ENCODE measurements around the gene OLA1. TPM values are rescaled to one million over a fixed set of nuclear protein-coding genes. Genes with fewer than 3 reads are reported as not detected.

OLA1 gene
- total and polyA plus RNA-seq, 2 of the 4 experiments (the other 2 are of a cell fraction) = 54.7 to 71.2 TPM

GRCh38 chr2:174153757-174154680 lies 94.3 kb downstream of the OLA1 start:
- Histone ChIP-seq H3K4me1 (ENCODE audit: control insufficient read depth, insufficient read depth, low read length) (peaks cover 5% of the 10 kb centered on the region), H3K14ac (replicated peaks; ENCODE audit: low read depth, low read length) (no peak overlapping the region), H3K9me1 (ENCODE audit: insufficient read depth, low read length) (peaks cover 8% of the 10 kb centered on the region; the same call in 1 of the 2 replicates), H3K27ac (ENCODE audit: insufficient read depth, low read length) (peak overlapping the region; percentile 15; the same call in 1 of the 2 replicates), H2AK5ac (ENCODE audit: low read depth, low read length) (no peak overlapping the region), H4K91ac (ENCODE audit: insufficient read depth, low read depth, low read length) (no peak overlapping the region), H3K4me2 (ENCODE audit: low read depth, low read length) (peak overlapping the region; percentile 53; the same call in 1 of the 2 replicates), H4K20me1 (ENCODE audit: insufficient read depth, low read length) (peaks cover 9% of the 10 kb centered on the region), H2AK9ac (replicated peaks; ENCODE audit: low read depth, low read length, poor library complexity) (no peak overlapping the region), H4K8ac (ENCODE audit: low read depth in 2 of 2, low read length in 2 of 2) (no peak overlapping the region), H3K27me3 (ENCODE audit: control insufficient read depth, insufficient read depth, low read length) (no peaks in the 10 kb centered on the region), H2BK15ac (ENCODE audit: low read depth, low read length) (no peak overlapping the region), H3K36me3 (ENCODE audit: control insufficient read depth, insufficient read depth, low read length) (no peaks in the 10 kb centered on the region), H3K4ac (ENCODE audit: low read depth, low read length) (no peak overlapping the region), H2BK120ac (ENCODE audit: low read depth, low read length) (no peak overlapping the region), H3K18ac (ENCODE audit: low read depth, low read length) (no peak overlapping the region), H2AFZ (replicated peaks; ENCODE audit: low read length, poor library complexity) (no peak overlapping the region), H2BK20ac (ENCODE audit: low read depth, low read length) (no peak overlapping the region), H3K56ac (ENCODE audit: extremely low read depth, insufficient read depth, low read length) (no peak overlapping the region), H3K79me1 (ENCODE audit: low read depth in 1 of 2, low read length in 2 of 2) (peaks cover 12 to 14% of the 10 kb centered on the region in 2 experiments), H4K5ac (ENCODE audit: low read depth, low read length) (no peak overlapping the region), H3K4me3 (ENCODE audit: insufficient read depth, low read depth, low read length) (no peak overlapping the region), H2BK5ac (ENCODE audit: low read depth, low read length, poor library complexity, severe bottlenecking) (no peak overlapping the region), H3K9me3 (ENCODE audit: control insufficient read depth, insufficient read depth, low read length) (no peaks in the 10 kb centered on the region), H3K23ac (ENCODE audit: low read depth, low read length) (no peak overlapping the region), H3K9ac (ENCODE audit: low read depth, low read length) (no peak overlapping the region)
- DNase-seq = peak; percentile 85
- dilution Hi-C loops (cut with HindIII; ENCODE audit: low sequenced_read_pairs, unreplicated experiment) = no loop called here
- in situ Hi-C loops (cut with MboI; ENCODE audit: low sequenced_read_pairs) = no loop called here
- intact Hi-C loops (cut with micrococcal nuclease) = no loop called here
- ChIA-PET CTCF (interaction anchor here (1.5 kb wide), 1 partner anchor 8 kb away, joined by 6 read pairs; no protein-coding TSS in a partner anchor), POLR2A (ENCODE audit: unreplicated experiment) (no interaction called here)
- ATAC-seq (ENCODE audit: low read depth) = peak; percentile 95
- WGBS, 2 experiments (ENCODE audit: extremely low coverage in 2 of 2, insufficient read length in 1 of 2) = 33% methylated on average over 1 of the region's 8 CpGs; no CpG with 5 or more reads in 1 of the 2 experiments
- no TSS peak for BruUV-seq (replicated peaks)
- TF ChIP-seq MXI1 (IDR thresholded peaks at IDR 0.05; ENCODE audit: borderline replicate concordance, low read depth, low read length) = peak; percentile 88
- TF ChIP-seq MAFK (IDR thresholded peaks at IDR 0.05; ENCODE audit: low read depth, low read length) = no peak
- 0 out of 2 replicates have a peak, but pooled peaks have one; percentile 19 for TF ChIP-seq BHLHE40 (IDR thresholded peaks at IDR 0.05; ENCODE audit: low read depth, low read length)

All from IMR-90 (cell line).